ENCODE results near the gene TRANK1. TPM values are rescaled to one million over a fixed set of nuclear protein-coding genes. Genes with fewer than 3 reads are reported as not detected.
"Not testable (repeated sequence)": the region's sequence is repeated elsewhere in the genome, so short reads cannot be mapped to it uniquely, and the experiment has no call there.

Gene TRANK1
- total and polyA plus RNA-seq, 2 experiments from 2014 or later, result 5.2 to 10.3 TPM

DNA sequence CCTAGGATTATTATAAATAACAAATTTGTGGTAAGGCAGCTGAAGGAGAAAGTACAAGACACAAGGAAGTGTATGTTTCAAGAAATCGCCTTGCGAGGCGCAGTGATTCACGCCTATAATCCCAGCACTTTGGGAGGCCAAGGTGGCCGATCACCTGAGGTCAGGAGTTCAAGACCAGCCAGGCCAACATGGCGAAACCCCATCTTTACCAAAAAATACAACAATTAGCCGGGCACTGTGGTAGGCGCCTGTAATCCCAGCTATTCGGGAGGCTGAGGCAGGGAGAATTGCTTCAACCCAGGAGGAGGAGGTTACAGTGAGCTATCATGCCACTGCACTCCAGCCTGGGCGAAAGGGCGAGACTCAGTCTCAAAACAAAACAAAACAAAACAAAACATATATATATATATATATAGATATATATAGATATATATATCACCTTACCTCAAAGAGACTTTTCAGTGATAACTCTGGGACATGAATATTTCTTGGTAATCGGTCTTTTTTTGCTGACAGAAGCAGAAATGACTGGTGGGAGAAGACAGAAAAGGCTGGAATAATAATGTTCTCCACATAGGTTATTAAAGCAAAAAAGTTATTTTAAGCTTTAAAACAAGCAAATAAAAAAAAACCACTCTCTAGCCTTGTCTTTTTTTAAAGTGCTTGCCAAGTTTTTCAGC, 52.3 kb downstream of the TRANK1 start:
- Histone ChIP-seq H3F3A (ENCODE audit: insufficient read depth) (0 out of 2 replicates have a peak, but pooled peaks cover 4% of the 10 kb centered on the region), H3K9me2 (ENCODE audit: insufficient read depth) (no peaks in the 10 kb centered on the region), H3K9me3 (ENCODE audit: low read depth) (no peaks in the 10 kb centered on the region), H3K27me3 (replicated peaks; ENCODE audit: insufficient read depth) (no peaks in the 10 kb centered on the region), H3K36me3 (ENCODE audit: low read depth) (no peaks in the 10 kb centered on the region), H3K4me1 (ENCODE audit: insufficient read depth) (0 out of 2 replicates have a peak, but pooled peaks cover 4% of the 10 kb centered on the region), H3K4me3 (no peak overlapping the region), H3K4me2 (ENCODE audit: unreplicated experiment) (no peak overlapping the region), H4K20me1 (ENCODE audit: insufficient read depth) (no peaks in the 10 kb centered on the region), H3K9ac (no peak overlapping the region), H2AFZ (0 out of 2 replicates have a peak overlapping the region, but pooled peaks have one; percentile 34), H3K27ac (no peak overlapping the region), H3K79me2 (ENCODE audit: insufficient read depth) (no peaks in the 10 kb centered on the region)
- TF ChIP-seq EZH2 (IDR thresholded peaks at IDR 0.05; ENCODE audit: insufficient read depth, poor library complexity, severe bottlenecking), result no peak
- no peak for DNase-seq
- in situ Hi-C loops (cut with MboI), result no loop called here
- 98% methylated on average over 12 of the region's 12 CpGs for WGBS, 2 experiments (ENCODE audit: low coverage in 1 of 2, low lambda C conversion rate in 2 of 2, missing lambda C conversion rate in 2 of 2)

DNA sequence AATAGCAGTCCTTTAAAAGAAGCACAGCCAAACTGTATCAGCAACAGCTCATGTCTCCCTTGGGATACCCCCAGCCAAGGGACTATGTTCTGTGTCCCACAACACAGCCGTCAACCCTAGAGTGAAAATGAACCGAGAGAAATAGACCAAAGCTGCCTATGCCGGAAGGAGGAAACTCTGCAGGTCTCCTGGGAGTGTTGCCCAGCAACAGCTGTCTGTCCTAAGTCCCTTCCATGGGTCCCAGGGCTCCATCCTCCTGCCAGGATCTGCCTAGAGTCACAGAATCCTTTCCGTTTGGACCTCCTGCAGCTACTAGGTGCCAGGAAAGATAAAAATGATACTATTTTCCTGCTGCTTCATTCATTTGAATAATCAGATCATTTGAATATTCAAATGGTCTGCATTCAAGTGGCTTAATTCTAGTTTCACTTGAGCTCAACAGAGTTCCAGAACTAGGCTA, 53.1 kb downstream of the TRANK1 start:
- in situ Hi-C loops (cut with MboI), result no loop called here
- no peaks in the 10 kb centered on the region for H3K9me2 ChIP-seq (ENCODE audit: insufficient read depth)
- no peak overlapping the region for H3K4me3 ChIP-seq
- TF ChIP-seq EZH2phosphoT487 (IDR thresholded peaks at IDR 0.05; ENCODE audit: insufficient read depth, low read depth) (no peak), EZH2 (IDR thresholded peaks at IDR 0.05; ENCODE audit: insufficient read depth, poor library complexity, severe bottlenecking) (no peak)
- no peak overlapping the region for H3K27ac ChIP-seq
- H3K9me3 ChIP-seq (ENCODE audit: low read depth), result no peaks in the 10 kb centered on the region
- H3K9ac ChIP-seq, result no peak overlapping the region
- H4K20me1 ChIP-seq (ENCODE audit: insufficient read depth), result no peaks in the 10 kb centered on the region
- 0 out of 2 replicates have a peak, but pooled peaks cover 4% of the 10 kb centered on the region for H3F3A ChIP-seq (ENCODE audit: insufficient read depth)
- H3K36me3 ChIP-seq (ENCODE audit: low read depth), result no peaks in the 10 kb centered on the region
- H3K79me2 ChIP-seq (ENCODE audit: insufficient read depth), result no peaks in the 10 kb centered on the region
- no peak overlapping the region for H2AFZ ChIP-seq
- 0 out of 2 replicates have a peak, but pooled peaks cover 4% of the 10 kb centered on the region for H3K4me1 ChIP-seq (ENCODE audit: insufficient read depth)
- WGBS, 2 experiments (ENCODE audit: low coverage in 1 of 2, low lambda C conversion rate in 2 of 2, missing lambda C conversion rate in 2 of 2), result 65 to 71% methylated on average over 4 of the region's 4 CpGs
- no peak for DNase-seq
- no peaks in the 10 kb centered on the region for H3K27me3 ChIP-seq (replicated peaks; ENCODE audit: insufficient read depth)
- H3K4me2 ChIP-seq (ENCODE audit: unreplicated experiment), result no peak overlapping the region

DNA sequence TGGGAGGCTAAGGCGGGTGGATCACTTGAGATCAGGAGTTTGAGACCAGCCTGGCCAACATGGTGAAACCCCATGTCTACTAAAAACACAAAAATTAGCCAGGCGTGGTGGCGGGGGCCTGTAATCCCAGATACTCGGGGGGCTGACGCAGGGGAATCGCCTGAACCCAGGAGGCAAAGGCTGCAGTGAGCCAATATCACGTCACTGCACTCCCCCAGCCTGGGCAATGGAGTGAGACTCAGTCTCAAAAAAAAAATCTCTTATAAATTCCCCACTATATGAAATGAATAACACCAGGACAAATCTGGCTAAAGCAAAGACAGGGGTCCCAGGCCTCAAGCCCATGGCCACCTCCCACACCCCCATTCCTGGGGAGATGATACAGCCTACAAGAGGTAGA, 53.8 kb downstream of the TRANK1 start:
- H3K4me1 ChIP-seq (ENCODE audit: insufficient read depth); H2AFZ ChIP-seq; H3K36me3 ChIP-seq (ENCODE audit: low read depth); H3K9me3 ChIP-seq (ENCODE audit: low read depth); H3K27ac ChIP-seq; H3K27me3 ChIP-seq (replicated peaks; ENCODE audit: insufficient read depth); H3K9ac ChIP-seq; H3K4me3 ChIP-seq; H3K4me2 ChIP-seq (ENCODE audit: unreplicated experiment); H3F3A ChIP-seq (ENCODE audit: insufficient read depth); H4K20me1 ChIP-seq (ENCODE audit: insufficient read depth); DNase-seq; H3K9me2 ChIP-seq (ENCODE audit: insufficient read depth); H3K79me2 ChIP-seq (ENCODE audit: insufficient read depth); in situ Hi-C loops (cut with MboI): not testable (repeated sequence)
- WGBS, 2 experiments (ENCODE audit: low coverage in 1 of 2, low lambda C conversion rate in 2 of 2, missing lambda C conversion rate in 2 of 2), result 86 to 89% methylated on average over 7 of the region's 7 CpGs

DNA sequence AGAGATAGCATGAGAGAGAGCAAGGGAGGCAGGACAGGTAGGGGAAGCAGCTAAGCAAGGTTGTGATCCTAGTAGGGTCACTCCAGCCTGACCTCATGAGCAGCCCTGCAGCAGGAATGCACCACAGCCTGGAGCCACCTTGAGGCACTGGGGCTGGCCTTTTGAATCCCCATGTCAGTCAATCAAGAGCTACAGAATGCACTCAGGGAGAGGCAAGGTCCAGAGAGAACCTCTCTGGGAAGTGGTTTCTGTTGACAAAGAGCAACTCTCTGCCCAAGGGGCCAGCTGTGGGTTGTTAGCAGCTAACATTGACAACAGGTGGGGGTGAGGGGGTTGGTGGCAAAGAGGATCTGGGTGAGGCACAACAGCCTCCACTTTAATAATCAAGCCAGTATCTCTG, 54.6 kb downstream of the TRANK1 start:
- Histone ChIP-seq H3K27ac (no peak overlapping the region), H3F3A (ENCODE audit: insufficient read depth) (0 out of 2 replicates have a peak, but pooled peaks cover 4% of the 10 kb centered on the region), H3K4me1 (ENCODE audit: insufficient read depth) (0 out of 2 replicates have a peak, but pooled peaks cover 4% of the 10 kb centered on the region), H4K20me1 (ENCODE audit: insufficient read depth) (no peaks in the 10 kb centered on the region), H3K9ac (no peak overlapping the region), H2AFZ (no peak overlapping the region), H3K4me3 (no peak overlapping the region), H3K4me2 (ENCODE audit: unreplicated experiment) (no peak overlapping the region), H3K36me3 (ENCODE audit: low read depth) (no peaks in the 10 kb centered on the region), H3K9me2 (ENCODE audit: insufficient read depth) (no peaks in the 10 kb centered on the region), H3K79me2 (ENCODE audit: insufficient read depth) (no peaks in the 10 kb centered on the region), H3K9me3 (ENCODE audit: low read depth) (no peaks in the 10 kb centered on the region), H3K27me3 (replicated peaks; ENCODE audit: insufficient read depth) (no peaks in the 10 kb centered on the region)
- no peak for DNase-seq
- TF ChIP-seq EZH2phosphoT487 (IDR thresholded peaks at IDR 0.05; ENCODE audit: insufficient read depth, low read depth) (no peak), EZH2 (IDR thresholded peaks at IDR 0.05; ENCODE audit: insufficient read depth, poor library complexity, severe bottlenecking) (no peak)
- in situ Hi-C loops (cut with MboI), result no loop called here

DNA sequence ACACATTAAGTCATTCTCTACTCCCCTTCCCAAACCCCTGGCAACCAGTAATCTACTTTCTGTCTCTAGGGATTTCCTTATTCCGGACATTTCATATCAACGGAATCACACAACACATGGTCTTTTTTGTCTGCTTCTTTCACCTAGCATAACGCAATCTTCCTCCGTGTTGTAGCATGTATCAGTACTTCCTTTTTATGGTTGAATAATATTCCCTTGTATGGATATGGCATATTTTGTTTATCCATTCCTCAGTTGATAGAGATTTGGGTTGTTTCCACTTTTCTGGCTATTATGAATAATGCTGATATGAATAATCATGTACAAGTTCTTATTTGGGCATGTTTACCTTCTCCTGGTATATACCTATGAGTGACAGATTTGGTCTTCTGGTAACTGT, 63.1 kb downstream of the TRANK1 start:
- no peak overlapping the region for H2AFZ ChIP-seq
- no peaks in the 10 kb centered on the region for H3F3A ChIP-seq (ENCODE audit: insufficient read depth)
- no peaks in the 10 kb centered on the region for H3K79me2 ChIP-seq (ENCODE audit: insufficient read depth)
- H3K27ac ChIP-seq, result no peak overlapping the region
- no peaks in the 10 kb centered on the region for H3K9me3 ChIP-seq (ENCODE audit: low read depth)
- no peak overlapping the region for H3K9ac ChIP-seq
- no peaks in the 10 kb centered on the region for H3K4me1 ChIP-seq (ENCODE audit: insufficient read depth)
- in situ Hi-C loops (cut with MboI), result no loop called here
- no peaks in the 10 kb centered on the region for H3K27me3 ChIP-seq (replicated peaks; ENCODE audit: insufficient read depth)
- H3K36me3 ChIP-seq (ENCODE audit: low read depth), result no peaks in the 10 kb centered on the region
- no peak for DNase-seq
- H3K9me2 ChIP-seq (ENCODE audit: insufficient read depth), result 0 out of 2 replicates have a peak, but pooled peaks cover 6% of the 10 kb centered on the region
- no peak for TF ChIP-seq EZH2phosphoT487 (IDR thresholded peaks at IDR 0.05; ENCODE audit: insufficient read depth, low read depth)
- no peak for TF ChIP-seq EZH2 (IDR thresholded peaks at IDR 0.05; ENCODE audit: insufficient read depth, poor library complexity, severe bottlenecking)
- WGBS, 2 experiments (ENCODE audit: low coverage in 1 of 2, low lambda C conversion rate in 2 of 2, missing lambda C conversion rate in 2 of 2), result 95 to 96% methylated on average over 4 of the region's 4 CpGs
- H3K4me3 ChIP-seq, result no peak overlapping the region
- H4K20me1 ChIP-seq (ENCODE audit: insufficient read depth), result no peaks in the 10 kb centered on the region
- H3K4me2 ChIP-seq (ENCODE audit: unreplicated experiment), result no peak overlapping the region

DNA sequence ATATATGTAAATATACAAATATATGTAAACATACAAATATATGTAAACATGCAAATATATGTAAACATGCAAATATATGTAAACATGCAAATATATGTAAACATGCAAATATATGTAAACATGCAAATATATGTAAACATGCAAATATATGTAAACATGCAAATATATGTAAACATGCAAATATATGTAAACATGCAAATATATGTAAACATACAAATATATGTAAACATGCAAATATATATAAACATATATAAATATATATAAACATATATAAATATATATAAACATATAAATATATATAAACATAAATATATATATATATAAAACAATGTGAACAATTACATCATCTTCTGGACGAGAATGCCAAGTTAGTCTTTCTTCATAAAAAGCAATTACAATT, 65.0 kb downstream of the TRANK1 start:
- H2AFZ ChIP-seq; H3K36me3 ChIP-seq (ENCODE audit: low read depth); H3K27ac ChIP-seq; H3K27me3 ChIP-seq (replicated peaks; ENCODE audit: insufficient read depth); H3K4me2 ChIP-seq (ENCODE audit: unreplicated experiment); in situ Hi-C loops (cut with MboI); H3K79me2 ChIP-seq (ENCODE audit: insufficient read depth); H3K9ac ChIP-seq; H3F3A ChIP-seq (ENCODE audit: insufficient read depth); H3K4me3 ChIP-seq; H3K9me3 ChIP-seq (ENCODE audit: low read depth); DNase-seq; H4K20me1 ChIP-seq (ENCODE audit: insufficient read depth); H3K4me1 ChIP-seq (ENCODE audit: insufficient read depth); H3K9me2 ChIP-seq (ENCODE audit: insufficient read depth): not testable (repeated sequence)
- 96 to 100% methylated on average over 1 of the region's 1 CpG for WGBS, 2 experiments (ENCODE audit: low coverage in 1 of 2, low lambda C conversion rate in 2 of 2, missing lambda C conversion rate in 2 of 2)
